ENCODE data around the gene C16orf92.

DNA sequence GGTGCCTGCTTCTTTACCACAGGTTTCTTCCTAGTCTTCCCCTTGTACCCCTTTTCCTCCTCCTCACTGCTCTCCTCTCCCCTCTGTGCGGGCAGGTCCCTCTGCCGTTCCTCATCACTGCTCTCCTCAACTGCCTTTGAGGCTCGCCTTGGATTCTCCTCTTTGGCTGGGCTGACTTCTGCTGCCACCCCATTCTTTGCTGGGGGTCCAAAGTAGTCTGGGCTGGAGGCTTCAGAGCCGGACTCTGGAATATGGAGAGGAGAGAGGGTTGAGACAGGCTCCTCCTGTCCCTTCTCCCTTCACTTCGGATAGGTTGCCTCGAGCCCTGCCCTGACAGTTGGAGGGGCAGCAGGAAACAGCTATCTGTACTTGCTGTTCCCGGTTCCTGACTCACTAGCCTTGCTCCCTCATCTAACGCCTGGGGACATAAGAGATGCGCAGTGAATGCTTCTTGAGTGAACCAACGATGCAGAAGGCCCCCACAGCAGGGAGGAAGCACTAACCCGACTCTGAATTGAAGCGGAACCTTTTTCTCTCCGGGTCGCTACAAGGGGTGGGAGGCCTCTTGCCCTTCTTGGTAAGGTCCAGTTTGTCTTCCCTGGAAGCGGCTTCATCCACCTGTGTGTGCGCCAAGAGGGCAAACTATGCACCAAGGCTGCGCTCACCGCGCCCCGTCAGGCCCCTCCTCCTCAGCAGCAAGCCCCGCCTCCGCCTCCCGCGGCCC, 28.2 kb upstream of the C16orf92 start:
- TF ChIP-seq, protein P1, sequence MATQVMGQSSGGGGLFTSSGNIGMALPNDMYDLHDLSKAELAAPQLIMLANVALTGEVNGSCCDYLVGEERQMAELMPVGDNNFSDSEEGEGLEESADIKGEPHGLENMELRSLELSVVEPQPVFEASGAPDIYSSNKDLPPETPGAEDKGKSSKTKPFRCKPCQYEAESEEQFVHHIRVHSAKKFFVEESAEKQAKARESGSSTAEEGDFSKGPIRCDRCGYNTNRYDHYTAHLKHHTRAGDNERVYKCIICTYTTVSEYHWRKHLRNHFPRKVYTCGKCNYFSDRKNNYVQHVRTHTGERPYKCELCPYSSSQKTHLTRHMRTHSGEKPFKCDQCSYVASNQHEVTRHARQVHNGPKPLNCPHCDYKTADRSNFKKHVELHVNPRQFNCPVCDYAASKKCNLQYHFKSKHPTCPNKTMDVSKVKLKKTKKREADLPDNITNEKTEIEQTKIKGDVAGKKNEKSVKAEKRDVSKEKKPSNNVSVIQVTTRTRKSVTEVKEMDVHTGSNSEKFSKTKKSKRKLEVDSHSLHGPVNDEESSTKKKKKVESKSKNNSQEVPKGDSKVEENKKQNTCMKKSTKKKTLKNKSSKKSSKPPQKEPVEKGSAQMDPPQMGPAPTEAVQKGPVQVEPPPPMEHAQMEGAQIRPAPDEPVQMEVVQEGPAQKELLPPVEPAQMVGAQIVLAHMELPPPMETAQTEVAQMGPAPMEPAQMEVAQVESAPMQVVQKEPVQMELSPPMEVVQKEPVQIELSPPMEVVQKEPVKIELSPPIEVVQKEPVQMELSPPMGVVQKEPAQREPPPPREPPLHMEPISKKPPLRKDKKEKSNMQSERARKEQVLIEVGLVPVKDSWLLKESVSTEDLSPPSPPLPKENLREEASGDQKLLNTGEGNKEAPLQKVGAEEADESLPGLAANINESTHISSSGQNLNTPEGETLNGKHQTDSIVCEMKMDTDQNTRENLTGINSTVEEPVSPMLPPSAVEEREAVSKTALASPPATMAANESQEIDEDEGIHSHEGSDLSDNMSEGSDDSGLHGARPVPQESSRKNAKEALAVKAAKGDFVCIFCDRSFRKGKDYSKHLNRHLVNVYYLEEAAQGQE (IDR thresholded peaks at IDR 0.05; ENCODE audit: insufficient replicate concordance, low read depth), result no peak
- TF ChIP-seq, protein P2, sequence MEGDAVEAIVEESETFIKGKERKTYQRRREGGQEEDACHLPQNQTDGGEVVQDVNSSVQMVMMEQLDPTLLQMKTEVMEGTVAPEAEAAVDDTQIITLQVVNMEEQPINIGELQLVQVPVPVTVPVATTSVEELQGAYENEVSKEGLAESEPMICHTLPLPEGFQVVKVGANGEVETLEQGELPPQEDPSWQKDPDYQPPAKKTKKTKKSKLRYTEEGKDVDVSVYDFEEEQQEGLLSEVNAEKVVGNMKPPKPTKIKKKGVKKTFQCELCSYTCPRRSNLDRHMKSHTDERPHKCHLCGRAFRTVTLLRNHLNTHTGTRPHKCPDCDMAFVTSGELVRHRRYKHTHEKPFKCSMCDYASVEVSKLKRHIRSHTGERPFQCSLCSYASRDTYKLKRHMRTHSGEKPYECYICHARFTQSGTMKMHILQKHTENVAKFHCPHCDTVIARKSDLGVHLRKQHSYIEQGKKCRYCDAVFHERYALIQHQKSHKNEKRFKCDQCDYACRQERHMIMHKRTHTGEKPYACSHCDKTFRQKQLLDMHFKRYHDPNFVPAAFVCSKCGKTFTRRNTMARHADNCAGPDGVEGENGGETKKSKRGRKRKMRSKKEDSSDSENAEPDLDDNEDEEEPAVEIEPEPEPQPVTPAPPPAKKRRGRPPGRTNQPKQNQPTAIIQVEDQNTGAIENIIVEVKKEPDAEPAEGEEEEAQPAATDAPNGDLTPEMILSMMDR (IDR thresholded peaks at IDR 0.05; ENCODE audit: insufficient read depth, low read length), result no peak
- TF ChIP-seq POLR2AphosphoS5 (IDR thresholded peaks at IDR 0.05; ENCODE audit: low read depth) (no peak; the same call in 1 of the 2 replicates), GABPA (IDR thresholded peaks at IDR 0.05; ENCODE audit: low read depth) (no peak), SPI1 (IDR thresholded peaks at IDR 0.05; ENCODE audit: borderline replicate concordance, low read depth) (no peak)

Measured in HL-60 (cell line).